ENCODE measurements around the gene MYH15.

GRCh38 chr3:108525971-108526370 lies 15.6 kb upstream of the MYH15 start:
- TF ChIP-seq CTCF (IDR thresholded peaks at IDR 0.05) (no peak), POLR2A (IDR thresholded peaks at IDR 0.05) (no peak)

Data from thyroid gland (tissue), 4 donors.